Measurements from ENCODE around the gene VIL1. TPM values are rescaled to one million over a fixed set of nuclear protein-coding genes. Genes with fewer than 3 reads are reported as not detected.

The VIL1 gene
- total and polyA plus RNA-seq, 12 donors, result 0.09 to 4.5 (median 0.43) TPM; not detected in 6

DNA sequence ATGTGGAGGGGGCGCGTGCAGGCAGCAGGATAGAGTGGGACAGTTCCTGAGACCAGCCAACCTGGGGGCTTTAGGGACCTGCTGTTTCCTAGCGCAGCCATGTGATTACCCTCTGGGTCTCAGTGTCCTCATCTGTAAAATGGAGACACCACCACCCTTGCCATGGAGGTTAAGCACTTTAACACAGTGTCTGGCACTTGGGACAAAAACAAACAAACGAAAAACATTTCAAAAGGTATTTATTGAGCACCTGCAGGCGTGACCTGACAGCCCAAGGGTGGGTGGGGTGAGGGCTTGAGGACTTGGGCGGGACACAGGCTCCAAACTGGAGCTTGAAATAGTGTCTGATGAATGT lies 23.9 kb upstream of the VIL1 start:
- Histone ChIP-seq H3K27ac (peak overlapping the region in 1 of 5 donors; percentile 99), H3K4me3 (no peak overlapping the region), H3K36me3 (replicated peaks in 1 of 2) (no peaks in the 10 kb centered on the region), H3K9me3 (replicated peaks in 1 of 3) (no peaks in the 10 kb centered on the region), H3K4me1 (replicated peaks in 1 of 2) (peaks cover 24 to 27% of the 10 kb centered on the region in 2 donors), H3K27me3 (no peaks in the 10 kb centered on the region)
- 77 to 97% (median 88%) methylated on average over 6 of the region's 6 CpGs for WGBS, 4 donors
- intact Hi-C loops (cut with DNase I), result no loop called here
- TF ChIP-seq POLR2A (IDR thresholded peaks at IDR 0.05), result no peak
- TF ChIP-seq, protein P1, sequence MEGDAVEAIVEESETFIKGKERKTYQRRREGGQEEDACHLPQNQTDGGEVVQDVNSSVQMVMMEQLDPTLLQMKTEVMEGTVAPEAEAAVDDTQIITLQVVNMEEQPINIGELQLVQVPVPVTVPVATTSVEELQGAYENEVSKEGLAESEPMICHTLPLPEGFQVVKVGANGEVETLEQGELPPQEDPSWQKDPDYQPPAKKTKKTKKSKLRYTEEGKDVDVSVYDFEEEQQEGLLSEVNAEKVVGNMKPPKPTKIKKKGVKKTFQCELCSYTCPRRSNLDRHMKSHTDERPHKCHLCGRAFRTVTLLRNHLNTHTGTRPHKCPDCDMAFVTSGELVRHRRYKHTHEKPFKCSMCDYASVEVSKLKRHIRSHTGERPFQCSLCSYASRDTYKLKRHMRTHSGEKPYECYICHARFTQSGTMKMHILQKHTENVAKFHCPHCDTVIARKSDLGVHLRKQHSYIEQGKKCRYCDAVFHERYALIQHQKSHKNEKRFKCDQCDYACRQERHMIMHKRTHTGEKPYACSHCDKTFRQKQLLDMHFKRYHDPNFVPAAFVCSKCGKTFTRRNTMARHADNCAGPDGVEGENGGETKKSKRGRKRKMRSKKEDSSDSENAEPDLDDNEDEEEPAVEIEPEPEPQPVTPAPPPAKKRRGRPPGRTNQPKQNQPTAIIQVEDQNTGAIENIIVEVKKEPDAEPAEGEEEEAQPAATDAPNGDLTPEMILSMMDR (IDR thresholded peaks at IDR 0.05), result no peak
- DNase-seq, result no peak

DNA sequence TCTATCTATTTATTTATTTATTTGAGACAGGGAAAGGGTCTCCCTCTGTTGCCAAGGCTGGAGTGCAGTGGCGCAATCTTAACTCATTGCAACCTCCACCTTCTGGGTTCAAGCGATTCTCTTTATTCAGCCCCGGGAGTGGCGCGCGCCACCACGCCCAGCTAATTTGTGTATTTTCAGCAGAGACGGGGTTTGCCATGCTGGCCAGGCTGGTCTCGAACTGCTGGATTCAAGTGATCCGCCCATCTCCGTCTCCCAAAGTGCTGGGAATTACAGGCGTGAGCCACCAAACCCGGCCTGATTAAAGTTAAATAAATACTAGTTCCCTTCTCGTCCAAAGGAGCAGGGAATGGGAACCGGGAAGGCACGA lies 23.5 kb upstream of the VIL1 start:
- Histone ChIP-seq H3K4me3 (peak overlapping the region in 1 of 4 donors; percentile 96), H3K9me3 (replicated peaks in 1 of 3) (no peaks in the 10 kb centered on the region), H3K27ac (peak overlapping the region; percentile 94 to 100 (median 98)), H3K36me3 (replicated peaks in 1 of 2) (no peaks in the 10 kb centered on the region), H3K4me1 (replicated peaks in 1 of 2) (peaks cover 24 to 27% of the 10 kb centered on the region in 2 donors), H3K27me3 (no peaks in the 10 kb centered on the region)
- intact Hi-C loops (cut with DNase I), result no loop called here
- TF ChIP-seq POLR2A (IDR thresholded peaks at IDR 0.05), result no peak
- peak in 2 of 7 donors; percentile 35 to 56 for DNase-seq
- 27 to 46% (median 34%) methylated on average over 16 of the region's 16 CpGs for WGBS, 4 donors

DNA sequence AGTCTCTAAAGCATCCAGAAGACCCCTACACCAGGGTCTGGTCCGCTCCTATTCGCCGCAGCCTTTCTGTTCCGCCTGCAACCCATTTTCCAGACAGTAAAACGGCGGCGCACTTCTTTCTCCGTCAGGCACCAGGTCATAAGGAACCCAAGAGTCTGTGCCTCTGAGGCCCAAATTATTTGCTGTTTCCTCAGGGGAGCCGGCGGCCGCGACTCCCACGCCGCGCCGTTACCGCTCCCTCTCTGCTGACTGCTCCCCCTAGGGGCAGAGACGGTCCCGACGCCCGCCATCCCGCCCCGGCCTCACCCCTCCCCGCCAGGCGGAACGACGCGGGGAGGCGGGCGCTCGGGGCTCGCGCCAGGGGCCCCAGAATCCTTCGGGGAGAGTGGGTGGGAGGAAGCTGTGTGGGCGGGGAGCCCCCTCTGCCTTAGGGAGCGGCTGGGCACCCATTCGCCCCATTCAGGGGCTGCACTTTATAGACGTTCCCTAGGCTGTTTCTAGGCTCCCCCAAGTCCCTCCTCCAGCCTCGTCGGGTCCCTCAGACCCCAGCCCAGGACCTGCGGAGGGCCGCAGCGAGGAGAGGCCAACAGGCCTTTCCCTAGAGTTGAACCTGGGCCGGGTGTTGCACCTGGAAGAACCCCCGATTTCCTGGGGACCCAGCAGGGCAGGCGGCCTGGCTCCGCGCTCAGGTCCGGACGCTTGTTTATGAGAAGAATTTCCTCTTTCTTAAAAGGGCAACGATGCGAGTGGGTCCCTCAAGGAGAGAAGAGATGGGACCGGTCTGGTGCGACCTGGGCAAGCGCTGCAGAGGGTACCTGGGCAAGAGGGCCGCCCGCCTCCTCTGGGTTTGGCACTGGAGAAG lies 22.9 kb upstream of the VIL1 start:
- intact Hi-C loops (cut with DNase I), result no loop called here
- Histone ChIP-seq H3K4me3 (peak overlapping the region in 3 of 4 donors; percentile 65 to 96 (median 79)), H3K27ac (peak overlapping the region; percentile 94 to 100 (median 98)), H3K4me1 (replicated peaks in 1 of 2) (peaks cover 24 to 29% of the 10 kb centered on the region in 2 donors), H3K27me3 (no peaks in the 10 kb centered on the region), H3K9me3 (replicated peaks in 1 of 3) (no peaks in the 10 kb centered on the region), H3K36me3 (replicated peaks in 1 of 2) (no peaks in the 10 kb centered on the region)
- peak; percentile 31 to 64 for TF ChIP-seq POLR2A (IDR thresholded peaks at IDR 0.05)
- TF ChIP-seq, protein P1 (IDR thresholded peaks at IDR 0.05), result peak; percentile 81 to 96 (median 93)
- DNase-seq, result peak; percentile 94 to 97 (median 95)
- WGBS, 4 donors, result 0 to 3% (median 2%) methylated on average over 12 to 57 of the region's 57 CpGs

DNA sequence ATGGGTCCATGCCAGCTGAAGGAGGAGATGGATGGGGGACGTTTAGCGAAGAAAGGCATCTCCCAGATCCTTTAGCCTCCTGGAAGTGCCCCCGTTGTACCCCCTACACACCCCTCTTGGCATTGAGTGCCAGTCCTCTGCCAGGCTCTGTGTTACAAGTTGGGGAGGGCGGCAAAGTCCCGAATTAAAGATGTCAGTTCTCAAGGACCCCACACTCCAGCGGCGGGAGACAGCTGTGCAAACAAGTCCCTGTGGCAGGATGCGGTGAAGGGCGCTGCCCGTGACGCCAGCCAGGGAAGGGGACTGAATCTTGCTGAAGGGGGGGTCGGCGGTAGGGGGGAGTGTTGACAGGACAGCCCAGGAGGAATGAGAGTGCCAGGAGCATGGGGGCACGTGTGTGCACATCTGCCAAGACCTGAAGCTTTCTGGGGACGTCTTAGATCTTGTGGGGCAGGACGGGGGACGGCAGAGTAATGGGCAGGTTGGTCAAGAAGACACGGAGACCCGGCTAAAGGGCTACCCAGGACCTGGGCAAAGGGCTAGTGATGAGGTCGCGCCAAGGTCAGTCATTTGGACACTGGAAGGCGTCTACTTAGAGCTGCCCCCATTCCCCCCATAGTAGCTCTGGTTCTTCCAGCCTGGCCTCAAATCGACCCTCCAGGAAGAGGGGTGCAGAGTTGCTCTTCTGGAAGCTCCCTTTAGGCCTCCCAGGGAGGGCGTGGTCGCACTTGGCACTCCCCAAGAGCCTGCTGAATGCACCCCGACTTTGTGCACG lies 22.0 kb upstream of the VIL1 start:
- peak overlapping the region; percentile 94 to 100 (median 98) for H3K27ac ChIP-seq
- no peaks in the 10 kb centered on the region for H3K9me3 ChIP-seq (replicated peaks in 1 of 3)
- no peaks in the 10 kb centered on the region for H3K27me3 ChIP-seq
- intact Hi-C loops (cut with DNase I), result no loop called here
- WGBS, 4 donors, result 0 to 3% (median 1%) methylated on average over 16 to 27 of the region's 27 CpGs
- TF ChIP-seq, protein P1 (IDR thresholded peaks at IDR 0.05), result no peak
- TF ChIP-seq POLR2A (IDR thresholded peaks at IDR 0.05), result no peak
- peak; percentile 77 to 91 (median 84) for DNase-seq
- H3K4me3 ChIP-seq, result peak overlapping the region in 3 of 4 donors; percentile 65 to 96 (median 96)
- H3K4me1 ChIP-seq (replicated peaks in 1 of 2), result peaks cover 24 to 37% of the 10 kb centered on the region in 2 donors
- peaks cover 0 to 5% of the 10 kb centered on the region in 2 donors for H3K36me3 ChIP-seq (replicated peaks in 1 of 2)

Data from adrenal gland (tissue), 12 donors.